Astrocyte (in vitro differentiated cells and primary cell): Measurements from ENCODE around the gene NRN1L. TPM values are rescaled to one million over a fixed set of nuclear protein-coding genes. Genes with fewer than 3 reads are reported as not detected.

Experiments
- DNase-seq: peaks from one replicate; pipeline ENCODE4 v3.0.0-alpha.2; 2010; ENCODE audit warnings: low read depth
- FAIRE-seq: peaks from 2 replicates; lab custom pipeline; 2011; peaks lifted over from hg19 to GRCh38; lab: Jason Lieb, UNC
- H2AFZ ChIP-seq: 2 replicates; pipeline ENCODE4 v1.6.0; 2012; ENCODE audit warnings: low read depth, low read length, inconsistent platforms
- H3K27ac ChIP-seq: 2 replicates; pipeline ENCODE4 v1.5.1; 2011; ENCODE audit warnings: low read depth, low read length, inconsistent platforms
- H3K27me3 ChIP-seq: 2 replicates; pipeline ENCODE4 v1.6.0; 2011; ENCODE audit warnings: low read length, inconsistent platforms; ENCODE audit not compliant: insufficient read depth
- H3K36me3 ChIP-seq: 2 replicates; pipeline ENCODE4 v1.5.1; 2011; ENCODE audit warnings: low read length, inconsistent platforms; ENCODE audit not compliant: insufficient read depth
- H3K4me1 ChIP-seq: 2 replicates; pipeline ENCODE4 v1.5.1; 2011; ENCODE audit warnings: low read length, inconsistent platforms; ENCODE audit not compliant: insufficient read depth
- H3K4me2 ChIP-seq: 2 replicates; pipeline ENCODE4 v1.6.0; 2012; ENCODE audit warnings: low read length, inconsistent platforms
- H3K4me3 ChIP-seq: 2 replicates; pipeline ENCODE4 v1.5.1; 2011; ENCODE audit warnings: low read depth, mild to moderate bottlenecking, low read length, inconsistent platforms; ENCODE audit not compliant: insufficient read depth
- H3K79me2 ChIP-seq: 2 replicates; pipeline ENCODE4 v1.6.0; 2012; ENCODE audit warnings: mild to moderate bottlenecking, low read length, inconsistent platforms; ENCODE audit not compliant: insufficient read depth
- H3K9ac ChIP-seq: 2 replicates; pipeline ENCODE4 v1.6.0; 2012; ENCODE audit warnings: mild to moderate bottlenecking, low read length, inconsistent platforms
- H3K9me3 ChIP-seq: 2 replicates; pipeline ENCODE4 v1.5.1; 2012; ENCODE audit warnings: low read depth, mild to moderate bottlenecking, low read length, inconsistent platforms; ENCODE audit not compliant: insufficient read depth
- H4K20me1 ChIP-seq: 2 replicates; pipeline ENCODE4 v1.6.0; 2012; ENCODE audit warnings: low read length, inconsistent platforms; ENCODE audit not compliant: insufficient read depth
- H3K27ac Mint-ChIP-seq: one replicate; pipeline ENCODE4 v1.8.0; 2021; ENCODE audit warnings: mild to moderate bottlenecking, mixed read lengths; ENCODE audit not compliant: unreplicated experiment
- H3K27me3 Mint-ChIP-seq: one replicate; pipeline ENCODE4 v1.8.0; 2021; ENCODE audit warnings: low read depth, mixed read lengths; ENCODE audit not compliant: unreplicated experiment
- H3K36me3 Mint-ChIP-seq: one replicate; pipeline ENCODE4 v1.8.0; 2021; ENCODE audit warnings: low read depth, mixed read lengths; ENCODE audit not compliant: unreplicated experiment
- H3K4me1 Mint-ChIP-seq: one replicate; pipeline ENCODE4 v1.8.0; 2021; ENCODE audit warnings: low read depth, mixed read lengths; ENCODE audit not compliant: unreplicated experiment
- H3K4me3 Mint-ChIP-seq: one replicate; pipeline ENCODE4 v1.8.0; 2021; ENCODE audit warnings: mild to moderate bottlenecking, moderate library complexity, mixed read lengths; ENCODE audit not compliant: unreplicated experiment
- H3K9me3 Mint-ChIP-seq: one replicate; pipeline ENCODE4 v1.8.0; 2021; ENCODE audit warnings: mild to moderate bottlenecking, mixed read lengths; ENCODE audit not compliant: unreplicated experiment
- EZH2 ChIP-seq: IDR thresholded peaks from 2 replicates; pipeline ENCODE4 v1.6.1; 2012; ENCODE audit warnings: mild to moderate bottlenecking, low read length, inconsistent platforms; ENCODE audit not compliant: insufficient read depth
- total RNA-seq: library from RNA; stranded (reverse); gene quantifications from 2 replicates; pipeline ENCODE4 v1.2.1, GENCODE V29; 2021
- TF ChIP-seq, protein P1 (sequence below): IDR thresholded peaks from 2 replicates; pipeline ENCODE4 v1.5.1; 2011; ENCODE audit warnings: low read depth, mild to moderate bottlenecking, inconsistent platforms, low read length, moderate library complexity; ENCODE audit not compliant: insufficient read depth

The NRN1L gene
- total RNA-seq, 1 donor from 2014 or later: 0.82 TPM

DNA sequence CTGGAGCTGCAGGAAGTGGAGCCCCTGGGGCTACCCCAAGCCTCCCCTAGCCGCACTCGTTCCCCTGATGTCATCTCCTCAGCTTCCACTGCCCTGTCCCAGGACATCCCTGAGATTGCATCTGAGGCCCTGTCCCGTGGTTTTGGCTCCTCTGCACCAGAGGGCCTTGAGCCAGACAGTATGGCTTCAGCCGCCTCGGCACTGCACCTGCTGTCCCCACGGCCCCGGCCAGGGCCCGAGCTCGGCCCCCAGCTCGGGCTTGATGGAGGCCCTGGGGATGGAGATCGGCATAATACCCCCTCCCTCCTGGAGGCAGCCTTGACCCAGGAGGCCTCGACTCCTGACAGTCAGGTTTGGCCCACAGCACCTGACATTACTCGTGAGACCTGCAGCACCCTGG lies 4.1 kb upstream of the NRN1L start:
- H2AFZ ChIP-seq: no peak overlapping the region
- H3K4me3 Mint-ChIP-seq: no peak overlapping the region
- H3K27ac Mint-ChIP-seq: no peak overlapping the region
- H4K20me1 ChIP-seq: peaks cover 75% of the 10 kb centered on the region
- DNase-seq: no peak
- peaks cover 27% of the 10 kb centered on the region for H3K36me3 Mint-ChIP-seq
- H3K4me1 ChIP-seq: peaks cover 6% of the 10 kb centered on the region
- H3K4me2 ChIP-seq: no peak overlapping the region
- peaks cover 24% of the 10 kb centered on the region for H3K79me2 ChIP-seq
- no peaks in the 10 kb centered on the region for H3K9me3 ChIP-seq
- H3K36me3 ChIP-seq: peaks cover 38% of the 10 kb centered on the region
- no peak overlapping the region for H3K9ac ChIP-seq
- H3K27ac ChIP-seq: no peak overlapping the region
- H3K4me1 Mint-ChIP-seq: peaks cover 7% of the 10 kb centered on the region
- no peaks in the 10 kb centered on the region for H3K27me3 Mint-ChIP-seq
- no peak for TF ChIP-seq EZH2
- TF ChIP-seq, protein P1, sequence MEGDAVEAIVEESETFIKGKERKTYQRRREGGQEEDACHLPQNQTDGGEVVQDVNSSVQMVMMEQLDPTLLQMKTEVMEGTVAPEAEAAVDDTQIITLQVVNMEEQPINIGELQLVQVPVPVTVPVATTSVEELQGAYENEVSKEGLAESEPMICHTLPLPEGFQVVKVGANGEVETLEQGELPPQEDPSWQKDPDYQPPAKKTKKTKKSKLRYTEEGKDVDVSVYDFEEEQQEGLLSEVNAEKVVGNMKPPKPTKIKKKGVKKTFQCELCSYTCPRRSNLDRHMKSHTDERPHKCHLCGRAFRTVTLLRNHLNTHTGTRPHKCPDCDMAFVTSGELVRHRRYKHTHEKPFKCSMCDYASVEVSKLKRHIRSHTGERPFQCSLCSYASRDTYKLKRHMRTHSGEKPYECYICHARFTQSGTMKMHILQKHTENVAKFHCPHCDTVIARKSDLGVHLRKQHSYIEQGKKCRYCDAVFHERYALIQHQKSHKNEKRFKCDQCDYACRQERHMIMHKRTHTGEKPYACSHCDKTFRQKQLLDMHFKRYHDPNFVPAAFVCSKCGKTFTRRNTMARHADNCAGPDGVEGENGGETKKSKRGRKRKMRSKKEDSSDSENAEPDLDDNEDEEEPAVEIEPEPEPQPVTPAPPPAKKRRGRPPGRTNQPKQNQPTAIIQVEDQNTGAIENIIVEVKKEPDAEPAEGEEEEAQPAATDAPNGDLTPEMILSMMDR: no peak
- no peak for FAIRE-seq
- no peaks in the 10 kb centered on the region for H3K27me3 ChIP-seq
- no peaks in the 10 kb centered on the region for H3K9me3 Mint-ChIP-seq
- H3K4me3 ChIP-seq: no peak overlapping the region

DNA sequence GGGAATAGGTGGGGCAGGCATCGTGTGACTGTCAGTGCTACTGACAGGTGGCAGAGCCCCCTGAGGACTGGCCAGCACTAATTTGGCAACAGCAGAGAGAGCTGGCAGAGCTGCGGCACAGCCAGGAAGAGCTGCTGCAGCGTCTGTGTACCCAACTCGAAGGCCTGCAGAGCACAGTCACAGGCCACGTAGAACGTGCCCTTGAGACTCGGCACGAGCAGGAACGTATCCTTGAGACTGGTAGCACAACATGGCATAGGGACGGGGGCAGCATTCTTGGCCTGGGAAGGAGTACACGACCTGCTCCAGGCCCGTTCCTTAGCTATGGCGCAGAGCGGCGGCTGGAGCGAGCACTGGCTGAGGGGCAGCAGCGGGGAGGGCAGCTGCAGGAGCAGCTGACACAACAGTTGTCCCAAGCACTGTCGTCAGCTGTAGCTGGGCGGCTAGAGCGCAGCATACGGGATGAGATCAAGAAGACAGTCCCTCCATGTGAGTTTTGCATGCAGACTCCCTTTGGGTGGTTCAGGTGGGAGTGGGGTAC lies 3.0 kb upstream of the NRN1L start:
- Histone ChIP-seq H3K4me1 (peaks cover 6% of the 10 kb centered on the region), H2AFZ (no peak overlapping the region), H3K4me2 (no peak overlapping the region), H3K36me3 (peaks cover 36% of the 10 kb centered on the region), H3K27me3 (no peaks in the 10 kb centered on the region), H3K79me2 (peaks cover 12% of the 10 kb centered on the region), H3K27ac (no peak overlapping the region), H3K9ac (no peak overlapping the region), H3K9me3 (no peaks in the 10 kb centered on the region), H4K20me1 (peaks cover 64% of the 10 kb centered on the region), H3K4me3 (no peak overlapping the region)
- no peak overlapping the region for H3K27ac Mint-ChIP-seq
- peaks cover 7% of the 10 kb centered on the region for H3K4me1 Mint-ChIP-seq
- H3K27me3 Mint-ChIP-seq: no peaks in the 10 kb centered on the region
- FAIRE-seq (no peak), DNase-seq (no peak)
- no peaks in the 10 kb centered on the region for H3K9me3 Mint-ChIP-seq
- H3K4me3 Mint-ChIP-seq: no peak overlapping the region
- no peak for TF ChIP-seq EZH2
- TF ChIP-seq, protein P1: no peak
- peaks cover 25% of the 10 kb centered on the region for H3K36me3 Mint-ChIP-seq

GRCh38 chr16:67882374-67883145 lies 2.1 kb upstream of the NRN1L start:
- Mint-ChIP-seq H3K27me3 (no peaks in the 10 kb centered on the region), H3K36me3 (peaks cover 22% of the 10 kb centered on the region), H3K4me1 (peaks cover 7% of the 10 kb centered on the region), H3K27ac (no peak overlapping the region), H3K4me3 (no peak overlapping the region), H3K9me3 (no peaks in the 10 kb centered on the region)
- FAIRE-seq (no peak), DNase-seq (no peak)
- Histone ChIP-seq H3K4me3 (no peak overlapping the region), H3K27me3 (no peaks in the 10 kb centered on the region), H2AFZ (no peak overlapping the region), H3K4me2 (no peak overlapping the region), H3K4me1 (peaks cover 6% of the 10 kb centered on the region), H3K36me3 (peaks cover 32% of the 10 kb centered on the region), H3K9ac (no peak overlapping the region), H3K27ac (no peak overlapping the region), H3K9me3 (no peaks in the 10 kb centered on the region), H3K79me2 (peaks cover 4% of the 10 kb centered on the region), H4K20me1 (peaks cover 56% of the 10 kb centered on the region)
- TF ChIP-seq, protein P1: no peak
